HPDE6-E6E7 (cell line): Measurements from ENCODE around the gene MAD1L1.

ENCODE experiments used
- DNase-seq: peaks from one replicate; pipeline ENCODE4 v3.0.0; 2011; ENCODE audit warnings: missing footprints; ENCODE audit errors: extremely low spot score

The MAD1L1 gene

DNA sequence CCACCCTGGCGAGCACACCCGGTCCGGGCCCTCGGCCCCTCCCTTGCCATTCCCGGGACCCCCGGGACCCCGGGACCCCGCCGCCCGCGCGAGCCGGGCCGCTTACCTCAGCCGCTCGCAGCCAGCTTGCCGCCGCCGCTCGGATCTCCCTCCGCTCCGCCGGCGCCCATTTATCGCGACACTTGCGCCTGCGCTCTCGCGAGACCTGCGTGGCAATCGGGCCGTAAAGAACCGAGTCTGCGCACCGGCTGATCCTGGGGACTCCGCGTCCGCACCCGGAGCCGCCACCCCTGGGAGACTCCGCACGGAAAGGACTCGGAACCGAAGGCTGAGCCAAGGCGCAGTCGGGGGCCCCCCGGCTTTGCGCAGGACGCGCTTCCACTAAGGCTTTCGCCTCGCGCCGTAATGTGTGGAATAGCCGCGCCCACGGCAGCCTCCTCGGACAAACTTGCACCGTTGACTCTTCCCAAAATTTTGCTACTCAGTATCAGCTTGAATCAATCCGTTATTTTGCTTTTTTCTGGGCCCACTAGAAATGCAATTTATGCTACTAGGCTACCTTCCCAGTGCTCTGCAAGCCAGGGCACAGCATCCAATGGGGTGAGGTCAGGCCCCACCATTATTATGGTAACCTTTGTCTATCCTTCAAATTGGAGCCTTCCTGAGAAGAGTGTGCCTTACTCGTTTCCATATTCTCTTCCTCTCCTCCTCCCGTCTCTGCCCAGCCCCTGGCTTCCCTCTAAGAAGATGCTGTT is at the start of gene MAD1L1:
MAD1L1 (minus strand) TSS at position 180 of the 755 bp plus-strand sequence. CDS start 2,812 bp downstream, outside the sequence.
- peak; percentile 90 for DNase-seq

DNA sequence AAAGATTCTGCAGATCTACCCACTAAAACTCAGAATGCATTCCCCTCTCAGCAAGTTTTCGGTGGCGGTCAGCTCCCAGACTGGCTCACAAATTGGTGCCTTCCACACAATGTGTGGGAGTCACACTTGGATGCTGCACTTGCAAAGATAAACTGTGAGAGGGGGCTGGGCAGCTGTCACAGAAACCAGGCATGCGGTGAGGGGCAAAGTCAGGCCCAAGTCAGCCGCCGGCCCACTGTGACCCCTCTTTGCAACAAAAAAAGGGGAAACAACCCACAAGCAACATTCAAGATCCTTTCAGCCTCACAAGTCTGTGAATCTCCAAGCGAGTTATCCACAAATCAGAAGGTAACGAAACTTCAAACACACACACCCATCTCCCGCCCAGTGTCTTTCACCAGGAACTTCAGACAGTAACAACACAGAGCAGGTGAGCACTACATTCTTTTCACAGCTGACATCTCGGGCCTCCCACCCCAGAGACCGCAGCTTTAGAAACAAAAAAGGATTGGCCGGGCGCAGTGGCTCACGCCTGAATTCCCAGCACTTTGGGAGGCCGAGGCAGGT is 49.5 kb upstream of the MAD1L1 start:
- DNase-seq: no peak

DNA sequence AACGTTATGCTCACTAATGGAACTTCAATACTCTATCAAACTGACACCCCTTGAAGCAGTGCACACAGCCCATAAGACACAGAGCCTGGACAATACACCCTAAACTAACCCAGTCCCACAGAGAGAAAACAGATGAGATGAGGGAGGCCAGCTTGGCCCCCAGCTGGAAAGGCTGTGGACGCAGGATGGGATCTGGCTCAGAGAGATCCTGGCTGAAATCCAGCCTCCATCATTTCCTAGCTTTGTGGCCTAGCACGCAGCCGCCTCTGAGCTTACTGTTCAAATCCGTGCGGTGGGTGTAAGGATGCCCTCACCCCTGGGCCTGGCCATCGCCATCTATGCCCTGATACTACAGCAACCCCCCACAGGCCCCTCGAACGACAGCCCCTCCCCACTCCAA is 48.8 kb upstream of the MAD1L1 start:
- DNase-seq: no peak

DNA sequence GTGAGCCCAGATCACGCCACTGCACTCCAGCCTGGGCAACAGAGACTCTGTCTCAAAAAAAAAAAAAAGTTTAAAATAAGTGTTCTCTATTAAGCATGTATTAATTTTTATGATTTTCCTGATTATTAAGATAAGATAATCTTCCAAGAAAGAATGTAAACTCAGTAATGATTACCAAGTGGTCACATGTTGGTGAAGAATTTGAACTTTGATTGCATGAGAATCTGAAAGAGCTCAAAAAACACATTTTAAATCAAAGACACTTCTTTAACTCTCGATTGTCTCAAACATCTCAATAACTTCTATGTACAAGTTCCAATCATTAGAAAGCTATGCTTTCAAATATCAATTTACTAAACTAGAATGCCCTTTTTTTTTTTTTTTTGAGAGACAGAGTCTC is 47.7 kb upstream of the MAD1L1 start:
- DNase-seq: no peak

DNA sequence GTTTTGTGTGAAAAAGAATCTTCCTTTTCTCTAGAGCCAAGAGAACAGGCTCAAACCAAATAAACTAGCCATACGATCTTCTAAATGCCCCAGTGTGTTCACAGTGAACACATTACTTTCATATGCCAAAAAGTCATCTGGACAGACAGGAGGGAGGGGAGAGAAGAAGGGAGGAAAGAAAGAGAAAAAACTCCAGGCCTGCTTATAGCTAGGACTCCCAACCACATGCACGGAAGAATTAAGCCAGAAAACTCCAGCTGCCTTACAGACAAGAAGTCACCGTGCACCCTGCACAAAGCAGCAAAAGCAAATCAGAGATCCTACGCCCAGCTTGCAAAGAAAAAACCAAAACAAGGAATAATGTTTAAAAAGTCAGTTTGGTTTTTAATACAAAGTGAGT is 47.2 kb upstream of the MAD1L1 start:
- DNase-seq: no peak

DNA sequence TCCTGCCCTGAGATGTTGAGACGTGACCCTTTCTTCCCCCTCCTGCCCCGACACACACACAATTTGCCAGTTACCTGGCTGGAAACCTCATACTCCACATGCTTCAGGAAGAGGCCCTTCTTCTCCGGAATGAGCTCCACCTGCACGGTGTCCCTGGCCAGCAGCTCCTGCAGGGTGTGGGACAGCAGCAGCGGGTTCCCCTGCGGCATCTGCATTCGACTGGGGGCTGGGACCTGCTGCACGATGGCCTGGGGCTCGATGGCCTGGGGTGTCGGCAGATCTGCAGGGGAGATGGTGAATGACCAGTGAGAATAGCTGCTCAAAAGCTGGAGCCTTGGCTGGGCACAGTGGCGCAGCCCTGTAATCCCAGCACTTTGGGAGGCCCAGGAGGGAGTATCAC is 45.3 kb upstream of the MAD1L1 start:
- no peak for DNase-seq

DNA sequence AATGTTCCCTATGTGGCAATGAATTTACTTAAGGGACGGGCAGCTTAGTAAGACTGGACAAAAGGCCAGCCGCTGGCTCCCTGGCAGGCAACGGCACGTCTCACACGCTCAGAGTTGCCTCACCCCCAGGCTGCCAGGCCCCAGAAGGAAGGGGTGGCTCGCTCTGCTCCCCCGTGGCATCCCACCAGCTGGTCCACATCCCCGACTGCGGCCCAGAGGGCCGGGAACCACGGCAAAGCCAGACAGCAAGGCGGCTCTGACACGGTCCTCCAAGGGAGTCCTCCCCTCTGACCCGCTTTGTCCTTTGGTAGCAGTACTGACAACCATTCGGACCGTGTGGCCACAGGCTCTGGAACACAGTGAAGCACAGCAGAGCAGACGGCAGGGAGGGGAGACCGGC is 43.4 kb upstream of the MAD1L1 start:
- DNase-seq: no peak

DNA sequence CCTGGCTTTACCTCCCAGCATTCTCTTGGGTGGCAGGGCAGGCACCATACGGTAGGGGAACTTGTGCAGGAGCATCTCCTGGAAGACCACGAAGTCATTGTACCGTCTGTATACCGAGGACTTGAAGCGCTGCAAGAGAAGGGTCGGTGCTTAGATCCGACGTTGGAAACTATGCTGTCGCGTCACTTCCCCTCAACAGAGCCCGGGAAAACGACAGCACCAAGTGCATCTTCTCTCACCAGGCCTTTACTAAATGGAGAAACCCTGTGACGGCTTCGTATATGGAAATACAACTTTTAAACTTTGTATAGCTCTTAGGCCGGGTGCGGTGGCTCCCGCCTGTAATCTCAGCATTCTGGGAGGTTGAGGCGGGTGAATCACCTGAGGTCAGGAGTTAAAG is 42.4 kb upstream of the MAD1L1 start:
- no peak for DNase-seq

DNA sequence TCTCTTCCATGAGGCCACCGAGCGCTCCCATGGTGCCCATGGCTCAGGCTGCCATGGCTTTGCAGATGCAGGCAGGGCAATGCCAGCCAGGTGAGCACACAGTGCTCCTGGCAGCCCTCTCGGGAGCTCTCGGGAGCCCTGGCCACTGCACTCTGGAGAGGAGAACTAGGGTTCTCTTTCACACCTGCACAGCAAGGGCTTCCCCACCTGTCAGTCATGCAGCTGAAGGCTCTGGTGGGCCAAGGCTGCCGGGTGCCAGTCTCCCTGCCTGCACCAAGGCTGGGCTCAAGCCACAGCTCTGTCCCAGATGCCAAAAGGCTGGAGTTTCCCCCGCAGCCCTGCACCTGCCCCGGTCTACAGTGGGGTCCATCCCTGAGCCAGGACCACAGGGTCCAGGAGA is 41.9 kb upstream of the MAD1L1 start:
- DNase-seq: no peak

DNA sequence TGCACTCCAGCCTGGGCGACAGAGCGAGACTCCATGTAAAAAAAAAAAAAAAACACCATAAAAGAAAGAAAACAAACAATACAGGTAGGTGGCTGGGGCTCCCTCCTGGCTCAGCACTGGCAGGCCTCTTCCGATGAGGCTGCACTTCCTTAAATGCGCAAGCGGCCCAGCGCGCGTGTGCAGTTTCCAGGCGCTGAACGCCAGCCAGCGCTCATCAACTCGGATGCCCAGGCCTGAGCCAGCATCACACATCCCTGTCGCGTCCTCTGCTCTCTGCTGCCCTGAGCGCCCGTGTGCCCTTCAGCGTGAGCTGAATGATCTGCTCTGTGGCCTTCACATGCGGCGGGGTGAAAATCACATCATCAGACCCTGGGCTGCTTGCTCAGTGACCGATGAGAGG is 41.1 kb upstream of the MAD1L1 start:
- no peak for DNase-seq

DNA sequence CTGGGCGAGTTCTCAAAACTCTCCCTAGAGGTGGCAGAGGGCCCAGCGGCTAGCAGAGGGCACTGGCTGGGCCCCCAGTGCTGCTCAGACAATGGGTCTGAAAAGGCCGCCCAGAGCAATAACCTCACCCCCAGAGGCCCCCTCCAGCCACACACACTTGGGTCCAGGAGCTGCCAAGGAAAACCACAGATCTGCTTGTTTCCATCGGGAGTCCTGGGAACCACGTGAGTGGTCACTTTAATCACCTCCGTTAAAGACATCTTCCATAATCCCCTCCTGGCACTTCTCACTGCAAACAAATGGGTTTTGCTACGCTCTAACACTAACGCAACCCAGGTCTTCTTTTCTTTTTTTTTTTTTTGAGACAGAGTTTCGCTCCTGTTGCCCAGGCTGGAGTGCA is 39.3 kb upstream of the MAD1L1 start:
- DNase-seq: no peak

DNA sequence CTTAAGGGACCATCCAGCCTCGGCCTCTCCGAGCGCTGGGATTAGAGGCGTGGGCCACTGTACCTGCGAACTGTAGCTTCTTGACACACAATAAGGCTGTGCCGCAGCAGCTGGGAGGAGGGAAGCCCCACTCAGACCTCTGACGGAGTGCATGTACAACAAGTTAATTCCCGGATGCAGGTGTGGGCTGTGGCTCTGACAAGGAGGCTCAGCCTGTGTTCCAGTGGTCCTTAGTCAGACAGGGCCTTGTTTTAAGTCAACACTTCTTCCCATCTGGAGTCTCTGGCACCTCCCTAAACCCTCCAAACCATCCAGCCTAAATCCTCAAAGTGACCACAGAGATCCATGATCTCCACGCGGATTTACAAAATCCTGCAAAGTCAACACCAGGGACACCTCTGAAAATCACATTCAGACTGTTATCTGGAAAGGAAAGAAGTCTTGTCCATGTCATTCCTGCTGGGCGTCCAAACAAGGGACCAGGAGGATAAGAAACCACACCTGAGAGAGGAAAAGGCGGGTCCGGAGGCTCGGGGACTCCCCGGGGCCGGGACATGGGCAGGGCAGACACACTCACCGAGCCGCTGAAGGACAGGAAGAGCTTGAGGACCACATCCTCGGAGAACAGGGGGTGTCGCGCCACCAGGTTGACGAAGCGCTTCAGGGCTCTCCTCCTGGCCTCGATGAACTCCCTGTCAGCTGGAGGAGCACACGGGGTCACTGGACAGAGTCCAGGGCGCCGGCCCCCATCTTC is 38.7 kb upstream of the MAD1L1 start:
- no peak for DNase-seq

DNA sequence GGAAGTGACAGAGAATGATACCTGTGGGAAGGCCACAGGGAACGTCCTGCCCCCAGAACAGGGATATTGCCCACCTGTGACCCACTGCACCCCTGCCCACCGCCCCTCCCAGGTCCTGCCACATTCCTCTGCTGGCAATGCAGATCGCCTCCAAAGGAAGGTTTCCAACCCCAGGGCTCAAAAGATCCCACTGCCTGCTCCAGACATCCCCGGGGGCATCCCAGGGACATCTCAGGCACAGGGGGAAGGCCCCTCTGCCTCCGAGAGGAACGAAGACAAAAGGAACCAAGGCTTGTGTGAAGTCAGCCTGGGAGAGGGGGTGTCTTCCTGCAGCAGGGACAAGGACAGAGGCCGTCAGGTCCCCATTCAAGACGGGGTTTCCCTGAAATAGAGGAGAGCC is 37.8 kb upstream of the MAD1L1 start:
- DNase-seq: no peak

DNA sequence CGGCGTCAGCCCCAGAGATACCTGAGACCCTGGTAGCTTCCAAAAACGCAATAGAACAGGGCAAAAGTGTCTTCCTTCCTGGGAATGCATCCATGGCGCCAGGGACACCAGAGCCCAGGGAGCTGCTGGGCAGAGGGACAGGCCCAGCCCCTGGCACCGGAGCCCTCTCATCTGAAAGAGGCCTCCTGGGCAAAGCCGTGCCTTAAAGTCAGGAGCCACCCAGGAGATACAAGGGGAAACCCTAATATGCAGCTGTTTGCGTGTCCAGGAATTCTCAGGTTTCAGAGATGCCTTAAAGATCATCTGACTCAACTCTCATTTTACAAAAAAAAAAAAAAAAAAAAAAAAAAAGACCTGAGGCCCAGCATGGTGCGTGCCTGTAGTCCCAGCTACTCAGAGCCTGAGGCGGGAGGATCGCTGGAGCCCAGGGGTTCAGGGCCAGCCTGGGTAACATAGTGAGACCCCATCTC is 37.3 kb upstream of the MAD1L1 start:
- no peak for DNase-seq

DNA sequence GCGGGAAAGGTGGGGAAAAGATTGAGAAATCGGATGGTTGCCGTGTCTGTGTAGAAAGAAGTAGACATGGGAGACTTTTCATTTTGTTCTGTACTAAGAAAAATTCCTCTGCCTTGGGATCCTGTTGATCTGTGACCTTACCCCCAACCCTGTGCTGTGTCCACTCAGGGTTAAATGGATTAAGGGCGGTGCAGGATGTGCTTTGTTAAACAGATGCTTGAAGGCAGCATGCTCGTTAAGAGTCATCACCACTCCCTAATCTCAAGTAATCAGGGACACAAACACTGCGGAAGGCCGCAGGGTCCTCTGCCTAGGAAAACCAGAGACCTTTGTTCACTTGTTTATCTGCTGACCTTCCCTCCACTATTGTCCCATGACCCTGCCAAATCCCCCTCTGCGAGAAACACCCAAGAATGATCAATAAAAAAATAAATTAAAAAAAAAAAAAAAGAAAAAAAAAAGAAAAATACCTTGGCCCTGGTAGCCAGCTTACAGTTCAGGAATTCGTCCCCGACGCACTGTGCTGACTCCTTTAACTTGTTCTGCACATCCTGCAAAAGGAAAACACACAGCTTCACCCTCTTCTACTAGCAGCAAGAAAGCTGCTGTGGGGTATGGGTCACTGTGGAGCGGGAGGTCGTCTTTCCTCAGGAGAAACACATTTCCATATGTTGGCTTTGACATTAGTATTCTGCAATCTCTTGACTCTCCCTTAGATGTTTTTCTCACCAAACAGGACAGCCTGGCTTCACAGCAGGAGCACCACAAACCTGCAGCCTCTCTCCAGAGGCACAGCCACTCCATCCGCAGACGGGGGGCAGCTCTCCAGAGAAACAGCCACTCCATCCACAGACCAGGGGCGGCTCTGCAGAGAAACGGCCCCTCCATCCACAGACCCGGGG is 36.6 kb upstream of the MAD1L1 start:
- peak; percentile 28 for DNase-seq

DNA sequence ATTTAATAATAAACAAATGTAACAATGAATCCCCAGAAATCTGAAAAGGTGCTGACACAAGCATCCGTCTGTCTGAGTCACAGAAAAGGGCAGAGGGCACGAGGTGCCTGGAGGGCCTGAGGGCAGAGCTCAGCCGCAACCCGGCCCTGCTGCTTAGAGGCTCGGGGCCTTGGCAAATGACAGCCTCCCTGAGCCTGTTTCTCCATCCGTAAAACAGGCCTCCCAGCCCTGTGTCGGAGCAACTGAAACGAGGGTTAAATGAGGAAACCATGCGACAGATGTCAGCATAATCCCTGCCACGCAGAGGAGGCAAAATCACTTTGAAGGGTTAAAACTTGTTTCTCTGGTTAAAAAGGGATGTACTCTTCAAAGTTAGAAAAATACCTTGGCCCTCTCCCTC is 34.2 kb upstream of the MAD1L1 start:
- peak; percentile 84 for DNase-seq

DNA sequence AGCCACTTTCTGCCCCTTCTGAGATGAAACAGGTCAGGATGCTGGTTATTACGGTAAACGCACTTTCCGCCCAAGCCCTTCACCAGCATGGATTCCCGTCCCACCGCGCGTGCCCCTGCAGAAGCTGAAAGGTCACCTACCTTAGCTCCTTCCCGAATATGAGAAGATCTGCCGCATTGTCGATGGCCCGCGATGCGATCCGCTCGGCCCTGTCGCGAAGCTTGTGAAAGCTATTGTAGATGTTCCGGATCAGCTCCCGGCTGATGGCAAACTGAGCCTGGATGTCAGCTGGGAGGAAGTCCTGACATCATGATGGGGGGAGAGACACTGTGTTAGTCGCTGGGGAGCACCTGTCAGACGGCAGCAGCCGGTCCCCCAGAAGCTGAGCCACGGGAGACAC is 31.4 kb upstream of the MAD1L1 start:
- DNase-seq: no peak

DNA sequence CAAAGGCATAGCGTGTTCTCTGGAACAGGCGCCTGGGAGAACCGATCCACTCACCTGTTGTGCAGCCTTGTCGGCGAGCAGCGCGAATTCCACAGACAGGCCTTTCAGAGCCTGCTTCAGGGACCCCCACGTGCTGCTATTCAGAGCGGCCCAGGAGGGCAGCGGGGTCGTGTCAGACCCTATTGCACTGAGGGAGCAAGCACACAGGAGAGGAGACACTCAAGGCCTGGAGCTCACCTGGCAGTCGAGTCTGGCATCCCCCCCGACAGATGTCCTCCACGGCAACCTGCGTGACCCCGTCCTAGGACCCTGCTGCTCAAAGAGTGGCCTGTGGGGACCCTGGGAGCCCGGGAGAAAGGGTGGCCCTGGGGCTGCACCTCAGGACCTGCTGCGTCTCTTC is 30.4 kb upstream of the MAD1L1 start:
- DNase-seq: no peak

DNA sequence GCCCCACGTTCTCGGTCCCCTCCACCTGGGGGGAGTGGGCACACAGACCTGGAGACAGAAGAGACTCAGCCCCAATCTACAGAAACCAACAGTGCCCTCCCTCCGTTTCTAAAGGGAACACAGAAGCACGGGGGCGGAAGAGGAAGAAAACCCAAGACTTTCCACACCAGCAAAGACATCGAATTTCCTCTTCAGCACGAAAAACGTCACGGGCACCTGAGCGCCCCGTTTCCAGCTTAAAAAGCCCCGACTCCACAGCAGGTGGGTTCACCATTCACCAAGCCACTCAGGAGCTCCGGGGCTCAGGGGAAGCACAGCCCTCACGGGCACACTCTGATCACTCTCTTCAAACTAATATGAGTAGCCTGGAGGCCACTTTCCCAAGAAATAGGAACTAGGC is 28.9 kb upstream of the MAD1L1 start:
- DNase-seq: no peak

DNA sequence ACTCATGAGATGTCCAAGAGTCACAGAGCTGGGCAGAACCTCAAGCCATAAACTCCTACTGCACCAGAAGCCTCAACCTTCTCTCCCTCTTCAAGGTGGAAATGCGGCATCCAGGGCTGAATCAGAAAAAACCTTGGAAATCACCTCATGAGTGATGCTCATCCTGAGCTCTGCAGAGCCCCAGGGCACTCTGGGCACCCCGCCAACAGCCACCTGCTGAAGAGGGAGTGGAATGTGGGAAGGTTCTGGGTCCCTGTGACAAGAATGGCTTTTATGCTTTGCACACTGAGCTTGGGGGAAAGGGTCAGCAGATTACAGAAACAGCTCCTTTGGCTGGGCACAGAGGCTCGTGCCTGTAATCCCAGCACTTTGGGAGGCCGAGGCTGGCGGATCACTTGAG is 28.1 kb upstream of the MAD1L1 start:
- peak; percentile 93 for DNase-seq

DNA sequence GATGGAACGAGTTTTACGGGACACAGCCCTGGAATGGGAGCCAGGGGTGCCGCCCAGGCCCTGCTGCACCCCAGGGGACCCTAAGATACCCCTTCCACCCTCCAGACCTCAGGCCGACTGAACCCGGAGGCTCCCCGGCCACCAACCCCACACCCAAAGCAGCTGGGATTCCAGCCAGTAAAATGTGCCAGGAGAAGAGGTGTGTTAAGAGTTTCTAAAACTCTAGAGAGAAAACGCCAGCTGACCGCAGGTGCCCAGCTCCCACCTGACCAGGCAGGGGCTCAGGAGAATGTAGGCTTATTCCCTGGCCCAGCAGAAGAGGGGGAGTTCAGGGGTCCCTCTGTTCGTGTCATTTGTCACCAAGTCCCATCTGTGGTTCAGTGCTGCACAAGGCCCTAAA is 26.7 kb upstream of the MAD1L1 start:
- DNase-seq: no peak
